Neural progenitor cell (in vitro differentiated cells): ENCODE results near the gene SLC6A7.

Experiments
- CTCF ChIP-seq: fragments of 200-600 bp; sonication (generic); IDR thresholded peaks from 2 replicates; pipeline ENCODE4 v1.5.1; 2017; ENCODE audit warnings: antibody characterized with exemption, mild to moderate bottlenecking
- EZH2 ChIP-seq: fragments of 200-600 bp; sonication (generic); IDR thresholded peaks from 2 replicates; pipeline ENCODE4 v1.6.1; 2017; ENCODE audit warnings: antibody characterized with exemption, mild to moderate bottlenecking, moderate library complexity
- EZH2phosphoT487 ChIP-seq: fragments of 200-600 bp; sonication (generic); IDR thresholded peaks from 2 replicates; pipeline ENCODE4 v1.6.1; 2017; ENCODE audit warnings: antibody characterized with exemption

GRCh38 chr5:150251504-150251903 lies 61.6 kb downstream of the SLC6A7 start:
- TF ChIP-seq CTCF = no peak
- no peak for TF ChIP-seq EZH2
- no peak for TF ChIP-seq EZH2phosphoT487
